ENCODE measurements around the gene CALU.

The CALU gene

GRCh38 chr7:128707752-128708151 is 31.4 kb upstream of the CALU start:
- DNase-seq (ENCODE audit: low spot score in 2 of 2) (no peak), ATAC-seq (replicated peaks; ENCODE audit: extremely low read depth, poor library complexity, severe bottlenecking) (no peak)
- Mint-ChIP-seq H3K4me1 (no peaks in the 10 kb centered on the region), H3K9me3 (no peaks in the 10 kb centered on the region), H3K27me3 (peaks cover 21% of the 10 kb centered on the region), H3K4me3 (no peak overlapping the region), H3K27ac (ENCODE audit: low read depth) (no peak overlapping the region), H3K36me3 (ENCODE audit: insufficient read depth) (no peaks in the 10 kb centered on the region)

- no peaks in the 10 kb centered on the region for H3K4me1 Mint-ChIP-seq
- H3K9me3 Mint-ChIP-seq, result no peaks in the 10 kb centered on the region
- no peak for ATAC-seq (replicated peaks; ENCODE audit: extremely low read depth, poor library complexity, severe bottlenecking)
- H3K4me3 Mint-ChIP-seq, result no peak overlapping the region
- DNase-seq (ENCODE audit: low spot score in 2 of 2), result no peak
- no peak overlapping the region for H3K27ac Mint-ChIP-seq (ENCODE audit: low read depth)
- no peaks in the 10 kb centered on the region for H3K36me3 Mint-ChIP-seq (ENCODE audit: insufficient read depth)
- peaks cover 21% of the 10 kb centered on the region for H3K27me3 Mint-ChIP-seq
Observed at GRCh38 chr7:128708235-128708634, 30.9 kb upstream of the CALU start.

DNA sequence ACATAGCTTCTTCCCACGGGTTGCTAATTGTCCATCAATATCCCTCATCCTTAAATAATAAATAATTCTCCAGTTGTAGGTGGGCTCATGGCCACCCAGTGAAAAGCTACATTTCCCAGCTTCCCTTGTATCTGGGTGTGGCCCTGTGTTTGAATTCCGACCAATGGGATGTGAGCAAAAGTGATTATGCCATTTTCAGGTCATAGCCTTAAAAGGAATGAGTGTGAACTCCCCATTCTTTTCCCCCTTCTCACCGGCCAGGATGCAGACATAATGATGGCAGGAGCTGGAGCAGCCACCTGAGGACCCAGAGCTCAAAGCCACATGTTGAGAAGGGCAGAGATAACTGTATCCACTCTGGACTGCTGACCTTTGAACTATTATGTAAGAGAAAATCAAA is 30.3 kb upstream of the CALU start:
- ATAC-seq (replicated peaks; ENCODE audit: extremely low read depth, poor library complexity, severe bottlenecking) (no peak), DNase-seq (ENCODE audit: low spot score in 2 of 2) (no peak)
- H3K9me3 Mint-ChIP-seq, result no peaks in the 10 kb centered on the region
- H3K36me3 Mint-ChIP-seq (ENCODE audit: insufficient read depth), result no peaks in the 10 kb centered on the region
- H3K4me1 Mint-ChIP-seq, result no peaks in the 10 kb centered on the region
- H3K27ac Mint-ChIP-seq (ENCODE audit: low read depth), result no peak overlapping the region
- peaks cover 21% of the 10 kb centered on the region for H3K27me3 Mint-ChIP-seq
- H3K4me3 Mint-ChIP-seq, result no peak overlapping the region

- Mint-ChIP-seq H3K9me3 (no peaks in the 10 kb centered on the region), H3K27me3 (peaks cover 38% of the 10 kb centered on the region), H3K4me1 (no peaks in the 10 kb centered on the region), H3K36me3 (ENCODE audit: insufficient read depth) (no peaks in the 10 kb centered on the region), H3K27ac (ENCODE audit: low read depth) (no peak overlapping the region), H3K4me3 (no peak overlapping the region)
- DNase-seq (ENCODE audit: low spot score in 2 of 2) (no peak), ATAC-seq (replicated peaks; ENCODE audit: extremely low read depth, poor library complexity, severe bottlenecking) (no peak)
Observed at GRCh38 chr7:128710481-128710880, 28.7 kb upstream of the CALU start.

- no peaks in the 10 kb centered on the region for H3K36me3 Mint-ChIP-seq (ENCODE audit: insufficient read depth)
- H3K9me3 Mint-ChIP-seq, result no peaks in the 10 kb centered on the region
- no peak for ATAC-seq (replicated peaks; ENCODE audit: extremely low read depth, poor library complexity, severe bottlenecking)
- no peaks in the 10 kb centered on the region for H3K4me1 Mint-ChIP-seq
- no peak overlapping the region for H3K27ac Mint-ChIP-seq (ENCODE audit: low read depth)
- no peak overlapping the region for H3K4me3 Mint-ChIP-seq
- peaks cover 46% of the 10 kb centered on the region for H3K27me3 Mint-ChIP-seq
- DNase-seq (ENCODE audit: low spot score in 2 of 2), result no peak
Observed at GRCh38 chr7:128713794-128714193, 25.4 kb upstream of the CALU start.

- no peaks in the 10 kb centered on the region for H3K4me1 Mint-ChIP-seq
- no peak for DNase-seq (ENCODE audit: low spot score in 2 of 2)
- no peak overlapping the region for H3K27ac Mint-ChIP-seq (ENCODE audit: low read depth)
- H3K27me3 Mint-ChIP-seq, result peaks cover 46% of the 10 kb centered on the region
- H3K9me3 Mint-ChIP-seq, result no peaks in the 10 kb centered on the region
- no peak for ATAC-seq (replicated peaks; ENCODE audit: extremely low read depth, poor library complexity, severe bottlenecking)
- no peak overlapping the region for H3K4me3 Mint-ChIP-seq
- H3K36me3 Mint-ChIP-seq (ENCODE audit: insufficient read depth), result no peaks in the 10 kb centered on the region
Observed at GRCh38 chr7:128714701-128715495, 24.3 kb upstream of the CALU start.

DNA sequence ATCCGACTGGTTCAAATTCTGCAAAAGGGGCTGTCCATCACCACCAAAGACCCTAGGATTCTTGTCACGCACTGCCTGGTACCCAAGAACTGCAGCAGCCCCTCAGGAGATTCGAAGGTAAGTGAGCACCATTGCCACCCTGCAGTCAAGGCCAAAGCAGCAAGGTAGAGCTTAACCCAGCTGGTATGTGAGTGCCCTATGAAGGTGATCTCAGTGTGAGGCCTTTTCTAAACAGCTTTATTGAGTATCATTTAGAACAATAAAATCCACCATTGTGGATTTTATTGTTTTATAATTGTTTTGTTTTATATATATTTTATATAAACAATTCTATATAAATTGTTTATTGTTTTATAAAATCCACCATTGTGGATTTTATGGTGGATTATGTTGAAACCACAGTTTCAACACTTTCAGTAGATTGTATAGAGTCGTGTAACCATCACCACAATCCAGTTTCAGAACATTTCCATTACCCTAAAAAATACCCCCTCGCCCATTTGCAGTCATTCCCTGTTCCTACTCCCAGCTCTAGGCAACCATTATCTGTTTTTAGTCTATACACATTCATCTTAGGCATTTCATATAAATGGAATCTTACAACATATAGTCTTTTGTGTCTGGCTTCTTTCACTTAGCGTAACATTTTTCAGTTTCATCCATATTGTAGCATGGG is 20.1 kb upstream of the CALU start:
- H3K27ac Mint-ChIP-seq (ENCODE audit: low read depth), result no peak overlapping the region
- H3K36me3 Mint-ChIP-seq (ENCODE audit: insufficient read depth), result no peaks in the 10 kb centered on the region
- H3K27me3 Mint-ChIP-seq, result peaks cover 31% of the 10 kb centered on the region
- H3K9me3 Mint-ChIP-seq, result no peaks in the 10 kb centered on the region
- ATAC-seq (replicated peaks; ENCODE audit: extremely low read depth, poor library complexity, severe bottlenecking) (no peak), DNase-seq (ENCODE audit: low spot score in 2 of 2) (no peak)
- no peak overlapping the region for H3K4me3 Mint-ChIP-seq
- H3K4me1 Mint-ChIP-seq, result no peaks in the 10 kb centered on the region

- H3K4me3 Mint-ChIP-seq, result no peak overlapping the region
- ATAC-seq (replicated peaks; ENCODE audit: extremely low read depth, poor library complexity, severe bottlenecking), result no peak
- no peak for DNase-seq (ENCODE audit: low spot score in 2 of 2)
- H3K36me3 Mint-ChIP-seq (ENCODE audit: insufficient read depth), result no peaks in the 10 kb centered on the region
- H3K27me3 Mint-ChIP-seq, result peaks cover 13% of the 10 kb centered on the region
- H3K9me3 Mint-ChIP-seq, result no peaks in the 10 kb centered on the region
- H3K27ac Mint-ChIP-seq (ENCODE audit: low read depth), result no peak overlapping the region
- H3K4me1 Mint-ChIP-seq, result no peaks in the 10 kb centered on the region
Observed at GRCh38 chr7:128721376-128721775, 17.8 kb upstream of the CALU start.

- no peaks in the 10 kb centered on the region for H3K9me3 Mint-ChIP-seq
- DNase-seq (ENCODE audit: low spot score in 2 of 2), result no peak
- H3K27me3 Mint-ChIP-seq, result peaks cover 16% of the 10 kb centered on the region
- ATAC-seq (replicated peaks; ENCODE audit: extremely low read depth, poor library complexity, severe bottlenecking), result no peak
- no peaks in the 10 kb centered on the region for H3K4me1 Mint-ChIP-seq
- no peak overlapping the region for H3K27ac Mint-ChIP-seq (ENCODE audit: low read depth)
- H3K36me3 Mint-ChIP-seq (ENCODE audit: insufficient read depth), result no peaks in the 10 kb centered on the region
- H3K4me3 Mint-ChIP-seq, result no peak overlapping the region
Observed at GRCh38 chr7:128724743-128725142, 14.4 kb upstream of the CALU start.

DNA sequence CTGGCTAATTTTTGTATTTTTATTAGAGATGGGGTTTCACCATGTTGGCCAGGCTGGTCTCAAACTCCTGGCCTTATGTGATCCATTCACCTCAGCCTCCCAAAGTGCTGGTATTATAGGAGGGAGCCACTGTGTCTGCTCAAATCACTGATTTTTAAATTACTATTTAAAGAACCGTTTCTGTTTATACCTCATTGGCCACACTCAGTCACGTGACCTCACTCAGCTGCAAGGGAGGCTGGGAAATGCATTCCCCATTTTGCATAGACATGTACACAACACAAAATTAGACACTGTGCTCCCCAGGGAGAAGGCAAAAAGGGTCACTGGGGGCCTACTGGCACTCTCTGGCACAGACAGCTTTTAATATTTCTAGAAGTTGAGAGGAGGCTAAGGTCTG is 13.6 kb upstream of the CALU start:
- Mint-ChIP-seq H3K27ac (ENCODE audit: low read depth) (no peak overlapping the region), H3K4me1 (no peaks in the 10 kb centered on the region), H3K9me3 (no peaks in the 10 kb centered on the region), H3K27me3 (peaks cover 16% of the 10 kb centered on the region), H3K4me3 (no peak overlapping the region), H3K36me3 (ENCODE audit: insufficient read depth) (no peaks in the 10 kb centered on the region)
- ATAC-seq (replicated peaks; ENCODE audit: extremely low read depth, poor library complexity, severe bottlenecking) (no peak), DNase-seq (ENCODE audit: low spot score in 2 of 2) (no peak)

- Mint-ChIP-seq H3K4me3 (no peak overlapping the region), H3K4me1 (no peaks in the 10 kb centered on the region), H3K27me3 (peaks cover 16% of the 10 kb centered on the region), H3K9me3 (no peaks in the 10 kb centered on the region), H3K27ac (ENCODE audit: low read depth) (no peak overlapping the region), H3K36me3 (ENCODE audit: insufficient read depth) (no peaks in the 10 kb centered on the region)
- DNase-seq (ENCODE audit: low spot score in 2 of 2) (no peak), ATAC-seq (replicated peaks; ENCODE audit: extremely low read depth, poor library complexity, severe bottlenecking) (no peak)
Observed at GRCh38 chr7:128726059-128726736, 13.0 kb upstream of the CALU start.

- H3K36me3 Mint-ChIP-seq (ENCODE audit: insufficient read depth), result no peaks in the 10 kb centered on the region
- no peak overlapping the region for H3K27ac Mint-ChIP-seq (ENCODE audit: low read depth)
- no peaks in the 10 kb centered on the region for H3K4me1 Mint-ChIP-seq
- peaks cover 16% of the 10 kb centered on the region for H3K27me3 Mint-ChIP-seq
- H3K9me3 Mint-ChIP-seq, result no peaks in the 10 kb centered on the region
- ATAC-seq (replicated peaks; ENCODE audit: extremely low read depth, poor library complexity, severe bottlenecking), result no peak
- no peak for DNase-seq (ENCODE audit: low spot score in 2 of 2)
- H3K4me3 Mint-ChIP-seq, result no peak overlapping the region
Observed at GRCh38 chr7:128726737-128727072, 12.5 kb upstream of the CALU start.

DNA sequence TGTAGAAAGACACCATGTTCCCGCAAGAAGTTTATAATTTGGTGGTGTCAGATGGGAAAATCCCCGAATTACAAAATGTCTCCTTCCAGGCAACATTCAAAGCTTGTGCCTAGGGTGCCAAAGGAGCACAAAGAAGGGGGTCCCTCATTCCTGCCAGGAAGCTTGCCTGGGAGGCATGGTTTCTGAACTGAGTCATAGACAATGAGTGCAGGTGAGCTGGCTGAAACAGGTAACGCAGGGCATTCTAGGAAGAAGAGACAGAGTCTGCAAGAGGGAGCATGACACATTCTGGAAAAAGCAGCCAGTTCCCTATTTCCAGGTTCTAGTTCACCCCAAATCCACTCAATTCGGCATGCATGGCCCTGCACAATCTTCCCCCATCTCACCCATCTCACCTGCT is 11.9 kb upstream of the CALU start:
- Mint-ChIP-seq H3K4me3 (no peak overlapping the region), H3K36me3 (ENCODE audit: insufficient read depth) (no peaks in the 10 kb centered on the region), H3K9me3 (no peaks in the 10 kb centered on the region), H3K27me3 (peaks cover 16% of the 10 kb centered on the region), H3K4me1 (no peaks in the 10 kb centered on the region), H3K27ac (ENCODE audit: low read depth) (no peak overlapping the region)
- ATAC-seq (replicated peaks; ENCODE audit: extremely low read depth, poor library complexity, severe bottlenecking) (no peak), DNase-seq (ENCODE audit: low spot score in 2 of 2) (no peak)

Measured in central memory CD8-positive, alpha-beta T cell (primary cell).